Measurements from ENCODE around the gene AP3S1.

DNA sequence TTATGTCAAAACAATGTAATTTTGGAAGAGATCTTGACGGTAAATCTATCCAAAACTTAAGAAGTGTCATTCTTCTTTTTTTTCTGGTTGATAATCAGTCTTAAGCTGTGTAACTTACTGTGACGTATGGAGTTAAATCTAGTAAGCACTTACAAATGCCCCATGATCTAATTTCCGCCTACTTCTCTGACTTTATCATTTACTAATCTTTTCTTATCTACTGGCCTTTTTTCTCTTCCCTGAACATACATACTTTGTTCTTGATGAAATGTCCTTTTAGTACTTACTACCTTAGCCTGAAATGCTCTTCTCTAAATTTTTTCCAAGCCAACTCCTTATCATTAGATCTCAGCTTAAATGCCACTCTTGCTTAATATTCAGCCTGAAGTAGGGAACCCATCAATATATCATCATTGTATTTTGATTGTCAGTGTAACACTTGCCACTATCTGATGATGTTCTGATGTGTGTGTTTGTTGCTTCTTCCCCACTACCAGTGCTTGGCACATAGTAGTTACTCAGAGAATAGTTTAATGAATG lies 27.6 kb downstream of the AP3S1 start:
- TF ChIP-seq ZBTB8A (tag by site-specific recombination; IDR thresholded peaks at IDR 0.05) (no peak), ZNF571 (tag by site-specific recombination; IDR thresholded peaks at IDR 0.05) (no peak), ZBTB21 (tag by site-specific recombination; IDR thresholded peaks at IDR 0.05) (no peak), ZNF785 (tag by site-specific recombination; IDR thresholded peaks at IDR 0.05) (no peak), ZNF302 (tag by site-specific recombination; IDR thresholded peaks at IDR 0.05; ENCODE audit: low read depth) (no peak), MZF1 (tag by site-specific recombination; IDR thresholded peaks at IDR 0.05; ENCODE audit: borderline replicate concordance) (no peak), REST (tag by site-specific recombination; IDR thresholded peaks at IDR 0.05) (no peak), KLF1 (tag by site-specific recombination; IDR thresholded peaks at IDR 0.05) (no peak), ZFP41 (tag by site-specific recombination; IDR thresholded peaks at IDR 0.05; ENCODE audit: borderline replicate concordance) (no peak), ZBTB20 (tag by site-specific recombination; IDR thresholded peaks at IDR 0.05) (no peak), ZNF514 (tag by site-specific recombination; IDR thresholded peaks at IDR 0.05) (no peak), ZNF830 (tag by site-specific recombination; IDR thresholded peaks at IDR 0.05; ENCODE audit: low read depth) (no peak)
- TF ChIP-seq, protein P1, sequence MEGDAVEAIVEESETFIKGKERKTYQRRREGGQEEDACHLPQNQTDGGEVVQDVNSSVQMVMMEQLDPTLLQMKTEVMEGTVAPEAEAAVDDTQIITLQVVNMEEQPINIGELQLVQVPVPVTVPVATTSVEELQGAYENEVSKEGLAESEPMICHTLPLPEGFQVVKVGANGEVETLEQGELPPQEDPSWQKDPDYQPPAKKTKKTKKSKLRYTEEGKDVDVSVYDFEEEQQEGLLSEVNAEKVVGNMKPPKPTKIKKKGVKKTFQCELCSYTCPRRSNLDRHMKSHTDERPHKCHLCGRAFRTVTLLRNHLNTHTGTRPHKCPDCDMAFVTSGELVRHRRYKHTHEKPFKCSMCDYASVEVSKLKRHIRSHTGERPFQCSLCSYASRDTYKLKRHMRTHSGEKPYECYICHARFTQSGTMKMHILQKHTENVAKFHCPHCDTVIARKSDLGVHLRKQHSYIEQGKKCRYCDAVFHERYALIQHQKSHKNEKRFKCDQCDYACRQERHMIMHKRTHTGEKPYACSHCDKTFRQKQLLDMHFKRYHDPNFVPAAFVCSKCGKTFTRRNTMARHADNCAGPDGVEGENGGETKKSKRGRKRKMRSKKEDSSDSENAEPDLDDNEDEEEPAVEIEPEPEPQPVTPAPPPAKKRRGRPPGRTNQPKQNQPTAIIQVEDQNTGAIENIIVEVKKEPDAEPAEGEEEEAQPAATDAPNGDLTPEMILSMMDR (tag by site-specific recombination; IDR thresholded peaks at IDR 0.05), result no peak
- TF ChIP-seq, protein P2, sequence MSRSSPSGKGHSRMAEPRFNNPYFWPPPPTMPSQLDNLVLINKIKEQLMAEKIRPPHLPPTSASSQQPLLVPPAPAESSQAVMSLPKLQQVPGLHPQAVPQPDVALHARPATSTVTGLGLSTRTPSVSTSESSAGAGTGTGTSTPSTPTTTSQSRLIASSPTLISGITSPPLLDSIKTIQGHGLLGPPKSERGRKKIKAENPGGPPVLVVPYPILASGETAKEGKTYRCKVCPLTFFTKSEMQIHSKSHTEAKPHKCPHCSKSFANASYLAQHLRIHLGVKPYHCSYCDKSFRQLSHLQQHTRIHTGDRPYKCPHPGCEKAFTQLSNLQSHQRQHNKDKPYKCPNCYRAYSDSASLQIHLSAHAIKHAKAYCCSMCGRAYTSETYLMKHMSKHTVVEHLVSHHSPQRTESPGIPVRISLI (tag by site-specific recombination; IDR thresholded peaks at IDR 0.05), result no peak

Measured in HEK293 (cell line).